Kidney capillary endothelial cell (primary cell): ENCODE results near the gene C9orf78.

Experiments
- DNase-seq: peaks from one replicate; pipeline ENCODE4 v3.0.0-alpha.2; 2018; ENCODE audit warnings: low spot score

Gene C9orf78

DNA sequence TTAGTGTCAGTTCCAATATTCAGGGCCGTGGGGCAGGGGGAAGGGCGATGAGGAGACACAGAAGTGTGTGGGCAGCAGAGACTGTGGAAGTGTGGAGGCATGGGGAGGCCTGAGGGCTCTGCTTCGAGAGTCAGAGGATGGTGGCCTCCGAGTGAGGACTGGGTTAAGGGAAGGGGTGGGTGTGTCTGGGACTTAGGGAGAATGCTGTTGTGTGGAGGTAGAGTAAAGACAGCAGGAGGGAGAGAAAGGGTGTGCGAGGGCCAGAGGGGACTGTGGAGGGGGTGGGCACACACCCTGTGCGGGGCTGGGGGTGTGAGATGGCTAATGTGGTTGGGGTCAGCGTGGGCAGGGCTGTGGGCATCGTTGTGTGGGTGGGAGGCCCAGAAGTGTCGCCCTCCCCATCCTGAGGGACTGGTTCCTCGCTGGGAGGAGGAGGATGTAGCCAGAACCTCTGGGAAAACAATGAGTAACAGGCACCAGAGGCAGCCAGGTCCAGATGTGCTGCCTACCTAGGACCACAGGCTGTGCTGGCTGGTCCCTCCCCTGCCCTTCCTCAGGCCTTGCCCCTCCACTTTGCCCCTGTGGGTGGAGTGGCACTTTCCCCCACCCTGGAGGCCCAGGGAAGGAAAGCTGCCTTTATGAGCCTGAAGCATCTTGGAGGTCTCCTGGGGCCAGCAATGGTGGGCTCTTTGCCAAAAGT, 4.4 kb upstream of the C9orf78 start:
- no peak for DNase-seq

DNA sequence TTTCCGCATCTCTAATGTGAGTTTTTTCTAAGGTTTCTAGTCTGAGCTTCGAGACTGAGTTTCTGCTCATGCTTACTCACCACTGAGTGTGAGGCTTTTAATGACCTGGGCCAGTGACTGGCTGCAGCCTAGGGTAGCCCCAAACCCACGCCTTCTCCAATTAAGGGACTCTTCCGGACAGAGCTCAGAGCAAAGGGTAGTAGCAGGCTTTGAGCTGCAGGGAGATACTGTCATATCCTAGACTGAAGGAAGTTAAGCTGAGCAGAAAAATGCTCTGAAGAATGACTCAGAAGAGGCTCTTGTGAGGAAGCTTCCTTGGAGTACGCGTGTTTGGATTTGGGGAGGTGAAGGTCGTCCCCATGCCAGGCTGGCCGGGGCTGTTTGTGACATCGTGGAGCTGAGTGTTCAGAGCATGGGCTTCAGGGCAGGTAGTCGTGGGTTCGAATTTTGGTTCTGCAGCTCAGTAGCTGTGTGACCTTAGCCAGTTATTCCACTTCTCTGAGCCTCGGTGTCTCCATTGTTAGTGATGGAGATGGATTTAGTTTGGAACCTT, 3.7 kb upstream of the C9orf78 start:
- DNase-seq: peak; percentile 53

DNA sequence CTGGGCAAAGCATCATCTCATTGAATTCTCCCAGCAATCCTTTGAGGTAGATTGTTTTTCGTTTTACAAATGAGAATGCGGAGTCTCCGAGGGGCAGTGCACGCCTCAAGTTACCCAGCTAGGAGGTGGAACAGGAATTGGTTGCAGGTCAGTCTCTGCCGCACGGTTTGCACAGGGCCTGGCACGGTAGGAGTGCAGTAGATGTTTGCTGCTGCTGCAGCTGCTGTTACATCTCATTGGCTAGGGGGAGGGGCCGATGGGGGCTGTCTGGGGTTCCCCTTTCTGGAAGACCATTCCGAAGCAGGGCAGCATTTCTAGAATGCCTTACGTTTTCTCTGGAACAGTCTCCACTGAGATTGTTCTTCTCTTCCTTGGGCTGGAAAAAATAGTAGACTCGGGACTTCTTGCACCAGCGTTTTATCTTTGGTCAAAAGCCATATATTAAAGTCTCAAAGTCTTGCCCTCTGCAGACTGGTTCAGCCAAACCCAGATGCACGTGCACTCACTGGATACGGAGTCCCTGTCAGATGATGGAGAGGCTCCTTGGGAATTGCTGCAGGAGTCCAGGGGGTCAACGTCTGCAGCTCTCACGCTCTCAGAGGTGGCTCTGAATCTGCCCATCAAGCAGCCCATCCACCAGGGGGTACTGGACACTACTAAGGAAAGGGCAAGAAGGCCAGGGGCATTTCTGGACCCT, 1.4 kb upstream of the C9orf78 start:
- no peak for DNase-seq

DNA sequence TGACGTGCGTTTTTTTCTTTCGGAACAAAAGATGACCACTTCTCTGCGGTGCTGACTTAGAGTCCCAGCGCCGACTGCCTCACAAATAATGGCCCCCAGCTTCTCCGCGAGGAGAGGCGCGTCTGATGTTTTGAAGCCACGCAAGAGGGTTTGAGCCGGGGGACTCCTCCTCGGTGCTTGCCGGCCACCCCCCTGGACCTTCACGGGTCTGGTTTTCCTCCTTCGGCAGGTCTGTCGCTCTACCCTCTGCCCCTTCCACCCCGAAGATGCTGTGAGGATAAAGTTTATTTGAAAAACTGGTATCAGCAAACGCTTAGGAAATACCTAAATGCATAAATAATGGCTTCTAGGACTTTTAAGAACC, 767 bp upstream of the C9orf78 start:
- DNase-seq: no peak

DNA sequence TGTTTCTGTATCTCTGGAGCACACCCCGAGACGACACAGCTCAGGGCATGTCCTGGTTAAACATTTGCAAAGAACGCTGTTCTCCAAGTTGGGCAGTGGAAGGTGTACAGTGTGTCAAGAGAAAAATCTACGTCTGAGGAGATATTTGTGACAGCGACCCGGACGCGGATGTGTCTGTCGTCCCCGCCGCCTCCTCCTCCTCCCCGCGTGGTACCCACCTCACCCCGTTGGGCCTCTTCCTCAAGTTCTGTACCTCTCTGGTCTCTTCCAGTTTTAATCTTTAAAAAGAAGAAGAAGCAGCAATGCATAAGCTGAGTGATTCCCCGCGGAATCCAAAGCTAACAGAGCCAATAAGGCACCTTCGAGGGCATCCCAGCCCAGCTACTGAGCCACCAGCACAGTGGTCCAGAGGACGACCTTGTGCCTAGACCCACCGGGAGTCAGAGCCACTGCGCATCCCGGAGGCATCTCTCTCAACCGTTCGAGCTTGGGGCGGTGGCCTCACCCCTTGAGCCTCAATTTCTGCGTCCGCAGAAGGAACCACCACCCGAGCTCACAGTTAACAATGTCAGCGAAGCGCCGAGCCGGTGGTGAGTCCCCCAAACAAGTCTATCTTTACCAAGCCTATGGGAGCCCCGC, 467 bp downstream of the C9orf78 start:
- no peak for DNase-seq

DNA sequence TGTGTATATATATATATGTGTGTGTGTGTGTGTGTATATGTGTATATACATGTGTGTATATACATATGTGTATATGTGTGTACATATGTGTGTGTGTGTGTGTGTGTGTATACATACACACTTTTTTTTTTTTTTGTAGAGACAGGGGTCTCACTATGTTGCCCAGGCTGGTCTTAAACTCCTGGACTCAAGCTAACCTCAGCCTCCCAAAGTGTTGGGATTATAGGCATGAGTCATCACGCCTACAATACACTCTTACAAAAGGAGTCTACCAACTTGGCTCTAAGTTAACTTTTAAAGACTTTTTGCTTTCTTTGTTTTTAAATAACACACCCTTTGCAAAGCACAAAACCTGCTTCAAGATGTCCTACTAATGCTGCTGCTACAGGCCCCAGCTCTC, 2.1 kb downstream of the C9orf78 start:
- no peak for DNase-seq

DNA sequence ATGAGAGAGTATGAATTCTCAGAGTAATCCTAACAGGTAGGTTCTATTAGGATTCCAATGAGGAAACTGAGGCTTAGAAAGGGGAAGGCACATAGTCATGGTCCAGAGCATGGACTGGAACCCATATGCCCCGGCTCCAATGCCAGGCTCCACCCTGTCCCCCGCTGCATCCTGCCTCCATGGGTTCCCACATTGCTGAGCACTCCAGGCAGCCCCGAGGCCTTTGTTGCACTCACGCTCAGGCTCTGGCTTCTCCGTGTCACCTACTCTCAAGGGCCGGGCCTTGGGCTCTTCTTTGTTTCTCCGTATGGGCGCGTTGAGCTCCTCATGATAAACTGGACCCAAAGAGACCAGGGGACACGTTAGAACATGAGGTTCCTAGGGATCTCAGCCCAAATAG, 6.1 kb downstream of the C9orf78 start:
- no peak for DNase-seq

DNA sequence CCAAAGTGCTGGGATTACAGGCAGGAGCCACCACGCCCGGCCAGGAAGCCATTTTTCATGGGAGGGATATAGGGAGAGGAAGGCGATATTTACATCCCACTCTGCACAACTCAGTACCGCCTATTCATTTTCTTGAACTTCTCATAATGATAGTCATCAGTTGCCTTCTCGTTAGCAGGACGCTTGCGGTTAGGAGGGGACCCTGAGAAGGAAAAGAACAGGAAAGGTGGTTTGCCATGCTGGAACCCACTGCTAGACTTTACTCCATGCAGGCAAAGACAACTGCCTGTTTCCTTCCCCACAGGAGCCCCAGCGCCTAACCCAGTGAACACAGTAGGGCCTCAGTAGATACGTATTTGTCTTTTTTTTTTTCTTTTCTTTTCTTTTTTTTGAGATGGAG, 7.0 kb downstream of the C9orf78 start:
- no peak for DNase-seq

DNA sequence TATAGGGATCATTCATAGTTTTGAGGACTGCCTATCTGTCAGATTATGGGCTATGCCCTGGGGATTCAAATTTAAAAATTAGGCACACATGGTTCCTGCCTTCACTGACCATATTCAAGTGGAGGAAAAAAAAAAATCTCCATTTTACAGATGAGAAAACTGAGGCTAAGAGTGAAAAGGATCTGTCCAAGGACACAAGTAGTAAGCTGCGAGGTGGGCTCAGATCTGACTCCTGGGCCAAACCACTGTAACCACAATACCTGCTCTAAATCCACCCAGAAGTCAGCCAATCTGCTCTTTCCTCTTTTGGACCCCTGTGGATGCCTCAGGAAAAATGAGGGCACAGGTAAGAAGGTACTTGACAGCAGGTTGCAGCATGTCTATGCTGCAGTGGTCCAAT, 8.3 kb downstream of the C9orf78 start:
- DNase-seq: no peak

DNA sequence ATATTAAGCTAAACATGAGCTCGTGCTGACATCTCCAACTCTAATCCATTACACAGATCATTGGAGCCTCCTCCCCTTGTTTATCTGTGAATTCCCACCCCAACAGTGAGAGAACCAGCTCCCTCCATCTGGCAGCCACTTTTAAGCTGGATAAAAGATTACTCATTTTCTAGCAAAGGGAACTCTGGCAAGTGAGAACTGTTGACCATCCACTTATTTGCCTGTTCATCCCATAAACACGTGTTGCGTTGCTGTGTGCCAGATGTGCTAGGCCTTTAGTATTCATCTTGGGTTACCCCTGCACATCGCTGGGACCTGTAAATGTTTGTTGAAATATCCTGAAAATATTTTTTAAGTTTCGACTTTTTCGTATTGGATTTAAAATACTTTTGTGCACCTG, 8.7 kb downstream of the C9orf78 start:
- DNase-seq: no peak

DNA sequence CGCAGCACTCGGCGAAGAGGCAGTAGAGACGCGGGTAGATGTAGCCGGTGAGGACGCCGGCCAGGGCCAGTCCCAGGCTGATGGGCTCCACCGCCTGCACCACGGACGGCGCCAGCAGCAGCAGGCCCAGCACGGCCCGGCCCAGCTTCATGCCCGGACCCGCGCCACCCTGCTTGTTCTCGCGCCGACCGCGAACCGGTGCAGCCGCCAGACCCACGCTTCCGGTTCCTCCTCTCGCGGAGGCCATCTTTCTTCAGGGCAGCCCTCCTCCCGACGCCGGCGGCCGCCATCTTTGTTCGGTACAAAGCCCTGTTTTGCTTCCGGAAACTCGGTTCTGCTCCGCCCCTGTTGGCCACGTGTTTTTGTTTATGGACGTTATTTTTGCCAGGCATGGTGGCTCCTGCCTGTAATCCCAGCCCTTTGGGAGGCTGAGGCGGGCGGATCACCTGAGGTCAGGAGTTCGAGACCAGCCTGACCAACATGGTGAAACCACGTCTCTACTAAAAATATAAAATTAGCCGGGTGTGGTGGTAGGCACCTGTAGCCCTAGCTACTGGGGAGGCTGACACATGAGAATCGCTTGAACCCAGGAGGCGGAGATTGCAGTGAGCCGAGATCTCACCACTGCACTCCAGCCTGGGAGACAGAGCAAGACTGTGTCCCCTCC, 11.0 kb downstream of the C9orf78 start, which contains the start of gene TOR1A:
TSS of gene TOR1A (minus strand) at position 202 of the 667 bp plus-strand sequence. CDS start at position 151, 51 bp downstream.
- DNase-seq: peak; percentile 93

DNA sequence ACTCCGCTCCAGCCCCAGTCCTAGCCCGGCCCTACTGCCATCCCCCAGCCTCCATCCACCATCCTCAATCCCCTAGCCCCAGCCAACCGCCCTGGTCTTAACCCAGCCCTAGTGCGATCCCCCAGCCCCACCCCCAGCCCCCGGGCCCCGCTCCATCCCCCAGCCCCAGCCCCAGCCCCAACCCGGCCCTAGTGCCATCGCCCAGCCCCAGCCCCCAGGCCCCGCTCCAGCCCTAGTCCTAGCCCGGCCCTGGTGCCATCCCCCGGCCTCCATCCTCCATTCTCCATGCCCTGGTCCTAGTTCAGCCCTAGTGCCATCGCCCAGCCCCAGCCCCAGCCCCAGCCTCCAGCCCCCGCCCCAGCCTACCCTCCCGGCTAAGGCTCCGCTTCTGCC, 11.5 kb downstream of the C9orf78 start:
- DNase-seq: no peak

DNA sequence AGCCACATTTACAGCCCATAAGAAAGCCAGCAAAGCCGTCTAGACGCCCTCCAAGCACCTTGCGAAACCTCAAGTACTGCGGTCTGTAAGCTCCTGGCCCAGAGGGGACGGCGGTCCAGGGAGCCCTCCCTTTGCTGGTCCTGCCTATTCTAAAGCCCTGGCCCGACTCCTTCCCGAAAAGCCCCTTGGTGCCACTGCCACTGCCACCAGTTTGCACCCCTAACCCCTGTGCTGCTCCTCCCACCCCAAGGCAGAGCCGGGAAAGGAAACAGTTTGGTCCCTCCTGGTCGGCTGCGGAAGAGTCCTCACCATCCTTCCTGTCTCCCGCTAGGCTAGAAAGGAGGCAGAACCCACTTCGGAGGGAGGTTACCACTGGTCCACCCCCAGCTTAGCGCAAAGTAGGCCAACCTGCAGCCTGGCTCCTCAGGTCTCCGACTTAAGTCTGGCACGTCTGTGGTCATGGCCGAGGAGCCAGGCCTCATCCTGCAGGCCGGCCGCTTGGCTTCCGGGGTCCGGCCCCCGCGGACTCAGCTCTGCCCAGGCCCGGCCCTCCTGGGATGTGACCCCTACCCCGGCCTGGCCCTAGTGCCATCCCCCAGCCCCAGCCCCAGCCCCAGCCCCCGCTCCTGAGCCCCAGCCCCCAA, 12.1 kb downstream of the C9orf78 start:
- peak; percentile 16 for DNase-seq

DNA sequence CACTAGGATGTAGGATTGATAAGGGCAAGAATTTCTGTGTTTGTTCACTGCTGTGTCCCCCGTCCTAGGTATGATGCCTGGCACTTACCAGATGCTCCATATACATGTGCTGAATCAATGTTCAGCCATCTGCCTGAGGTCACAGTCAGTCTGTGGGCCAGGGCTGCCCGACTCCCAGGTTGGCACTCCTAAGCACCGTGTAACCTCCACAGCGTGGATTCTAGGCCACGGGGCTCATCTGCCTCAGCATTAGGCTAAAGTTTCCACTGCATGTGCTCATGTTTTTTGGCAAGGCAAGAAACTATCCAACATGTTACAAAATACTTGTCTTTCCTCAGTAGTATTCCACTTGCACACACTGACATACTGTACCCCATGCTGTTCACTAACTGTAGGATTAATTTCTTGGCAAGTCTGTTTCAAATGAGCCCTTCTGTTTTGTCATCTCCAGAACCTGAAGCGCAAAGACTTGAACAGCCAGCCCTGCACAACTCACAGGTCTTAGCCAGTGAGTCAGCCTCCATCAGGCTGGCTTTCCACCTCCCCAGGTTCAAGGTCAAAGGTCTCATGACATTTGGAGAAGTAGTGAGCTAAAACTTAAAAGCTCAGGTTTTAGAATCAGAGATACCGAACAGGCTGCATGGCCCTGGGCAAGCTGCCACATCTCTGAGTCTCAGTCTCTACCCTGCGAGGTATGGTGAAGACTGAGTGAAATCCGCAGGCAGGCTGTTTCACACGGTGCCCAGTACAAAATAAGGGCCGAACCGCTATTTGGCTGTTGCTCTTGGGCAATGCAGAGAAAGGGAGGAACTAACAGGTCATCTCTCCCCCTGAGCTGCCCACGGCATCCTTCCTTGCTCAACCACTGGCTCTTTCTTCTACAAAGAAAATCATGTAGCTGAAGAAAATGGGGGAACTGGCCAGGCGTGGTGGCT, 18.3 kb downstream of the C9orf78 start:
- DNase-seq: no peak

DNA sequence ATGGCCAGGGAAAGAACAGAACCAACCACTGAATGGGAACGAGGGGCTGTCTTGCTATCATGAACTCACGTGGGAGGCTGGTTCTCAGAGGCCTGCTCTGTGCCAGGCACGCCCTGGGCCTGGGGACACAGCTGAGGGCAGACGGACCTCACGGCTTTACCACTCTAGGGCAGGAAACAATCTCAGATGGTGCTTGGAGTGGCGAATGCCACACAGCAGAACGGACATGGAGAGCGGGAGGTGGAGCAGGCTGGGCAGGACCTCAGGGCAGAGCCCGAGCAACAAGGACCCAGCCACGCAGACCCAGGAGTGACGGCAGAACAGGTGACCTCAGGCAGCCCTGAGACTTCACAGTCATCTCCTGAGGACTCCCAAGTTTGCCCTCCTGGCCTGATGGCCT, 19.8 kb downstream of the C9orf78 start:
- DNase-seq: no peak

DNA sequence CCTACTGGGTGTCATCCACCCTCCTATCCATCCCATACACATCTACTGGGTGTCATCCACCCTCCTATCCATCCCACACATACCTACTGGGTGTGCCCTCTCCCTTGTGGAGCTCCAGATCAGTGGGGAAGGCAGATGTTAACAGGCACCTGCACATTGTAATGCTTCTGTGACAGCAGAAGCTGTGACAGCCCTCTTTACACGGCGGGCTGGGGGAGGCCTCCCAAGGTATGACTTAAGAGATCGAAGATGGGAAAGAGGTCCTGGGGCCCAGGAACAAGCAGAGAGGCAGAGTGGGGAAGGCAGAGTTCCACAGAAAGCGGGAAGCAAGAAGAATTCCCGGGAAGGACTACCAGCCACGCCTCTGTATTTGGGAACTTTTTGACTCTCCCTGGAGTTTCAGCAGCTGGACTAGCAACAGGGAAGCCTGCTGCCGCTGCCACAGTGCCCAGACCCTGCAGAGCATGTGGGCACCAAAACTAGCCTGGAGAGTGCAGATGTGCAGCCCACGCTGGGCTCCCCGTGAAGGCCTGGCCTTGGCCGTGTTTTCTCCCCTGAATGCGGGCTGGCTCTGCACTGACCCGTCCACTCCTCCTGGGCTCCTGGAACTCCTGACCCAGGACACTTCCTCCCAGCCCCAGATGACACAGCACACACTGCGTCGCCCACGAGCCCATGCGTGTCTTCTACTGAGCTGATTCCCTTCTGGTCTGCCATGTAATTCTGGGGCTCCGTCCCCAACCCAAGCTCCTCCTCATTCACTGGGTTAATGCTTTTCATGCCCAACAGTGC, 20.4 kb downstream of the C9orf78 start:
- no peak for DNase-seq

DNA sequence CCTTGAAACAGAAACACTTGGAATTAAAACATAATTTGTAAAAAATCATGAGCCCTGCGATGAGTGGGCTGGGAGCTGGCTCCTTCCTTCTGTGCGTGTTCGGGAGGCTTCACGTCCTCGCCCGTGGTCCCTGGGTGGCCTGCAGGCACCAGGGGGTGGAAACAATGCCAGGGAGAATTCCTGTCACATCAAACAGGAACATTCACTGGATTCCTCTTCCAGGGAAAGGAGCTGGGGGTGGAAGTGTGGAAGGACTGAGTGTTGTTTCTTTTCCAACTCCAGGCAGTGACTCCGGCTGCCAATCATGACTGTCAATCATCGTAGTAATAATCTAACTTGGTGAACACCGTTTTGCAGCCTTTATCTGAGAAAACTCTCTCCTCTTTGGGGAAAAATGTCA, 21.4 kb downstream of the C9orf78 start:
- DNase-seq: no peak

DNA sequence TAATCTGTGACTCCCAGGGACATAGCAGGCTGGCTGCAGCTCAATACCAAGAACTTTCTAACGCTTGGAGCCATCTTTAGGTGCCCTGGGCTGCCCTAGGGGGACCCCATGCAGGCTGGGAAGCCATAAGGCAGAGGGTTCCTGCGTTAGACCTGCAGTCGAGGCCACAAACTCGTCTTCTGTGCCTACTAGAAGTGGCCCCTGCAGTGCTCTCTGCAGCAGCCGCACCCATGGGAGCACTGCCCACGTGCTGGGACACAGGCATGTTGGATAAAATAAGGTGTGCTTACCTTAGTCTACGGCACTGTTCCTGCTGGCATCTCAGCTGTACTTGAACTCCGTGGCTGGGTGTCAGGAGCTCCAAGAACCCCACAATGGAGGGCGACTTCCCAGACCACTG, 22.7 kb downstream of the C9orf78 start:
- no peak for DNase-seq

DNA sequence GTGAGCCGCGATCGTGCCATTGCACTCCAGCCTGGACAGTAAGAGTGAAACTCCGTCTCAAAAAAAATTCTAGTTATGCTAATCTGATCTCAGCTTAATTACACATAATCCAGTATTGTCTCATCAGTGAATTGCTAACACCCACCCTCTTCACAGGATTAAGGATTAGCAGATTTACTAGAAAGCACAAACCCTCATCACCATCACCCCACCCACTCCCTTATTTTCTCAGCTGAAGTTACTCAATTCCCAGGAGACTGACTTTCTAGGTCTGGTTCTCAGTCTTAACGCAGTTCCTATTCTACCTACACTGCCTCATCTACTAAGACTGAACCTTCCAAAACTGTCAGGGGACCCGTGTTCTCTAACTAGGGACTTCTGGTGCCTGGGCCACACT, 23.1 kb downstream of the C9orf78 start:
- DNase-seq: no peak

DNA sequence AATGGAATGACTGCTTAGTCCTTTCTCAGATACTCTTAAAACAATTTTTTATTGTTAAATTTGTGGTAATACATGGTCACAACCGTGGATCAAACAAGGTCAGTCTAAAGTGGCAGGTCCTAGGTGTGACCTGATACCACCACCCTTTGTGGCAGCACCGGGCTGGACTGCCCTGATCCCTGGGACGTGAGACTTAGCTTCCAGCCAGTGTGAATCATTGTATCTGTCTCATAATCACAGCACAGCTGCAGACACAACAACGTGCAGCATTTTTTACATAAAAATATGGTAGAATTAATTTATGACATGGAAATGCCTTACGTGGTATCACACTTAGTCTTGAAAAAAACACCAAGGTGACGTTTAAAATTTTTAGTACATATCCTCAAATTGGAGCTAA, 24.3 kb downstream of the C9orf78 start:
- no peak for DNase-seq
